Measurements from ENCODE around the gene FOXQ1. TPM values are rescaled to one million over a fixed set of nuclear protein-coding genes. Genes with fewer than 3 reads are reported as not detected.
"Not testable (repeated sequence)": the region's sequence is repeated elsewhere in the genome, so short reads cannot be mapped to it uniquely, and the experiment has no call there.

The FOXQ1 gene
- total and polyA plus RNA-seq, 2 experiments from 2014 or later, result not detected

GRCh38 chr6:1351381-1352008 lies 39.6 kb downstream of the FOXQ1 start:
- no peak for DNase-seq (ENCODE audit: low read depth in 1 of 2, low spot score in 1 of 2)
- no peak overlapping the region for H3K27ac ChIP-seq
- no peaks in the 10 kb centered on the region for H3K36me3 ChIP-seq
- TF ChIP-seq, protein P1, sequence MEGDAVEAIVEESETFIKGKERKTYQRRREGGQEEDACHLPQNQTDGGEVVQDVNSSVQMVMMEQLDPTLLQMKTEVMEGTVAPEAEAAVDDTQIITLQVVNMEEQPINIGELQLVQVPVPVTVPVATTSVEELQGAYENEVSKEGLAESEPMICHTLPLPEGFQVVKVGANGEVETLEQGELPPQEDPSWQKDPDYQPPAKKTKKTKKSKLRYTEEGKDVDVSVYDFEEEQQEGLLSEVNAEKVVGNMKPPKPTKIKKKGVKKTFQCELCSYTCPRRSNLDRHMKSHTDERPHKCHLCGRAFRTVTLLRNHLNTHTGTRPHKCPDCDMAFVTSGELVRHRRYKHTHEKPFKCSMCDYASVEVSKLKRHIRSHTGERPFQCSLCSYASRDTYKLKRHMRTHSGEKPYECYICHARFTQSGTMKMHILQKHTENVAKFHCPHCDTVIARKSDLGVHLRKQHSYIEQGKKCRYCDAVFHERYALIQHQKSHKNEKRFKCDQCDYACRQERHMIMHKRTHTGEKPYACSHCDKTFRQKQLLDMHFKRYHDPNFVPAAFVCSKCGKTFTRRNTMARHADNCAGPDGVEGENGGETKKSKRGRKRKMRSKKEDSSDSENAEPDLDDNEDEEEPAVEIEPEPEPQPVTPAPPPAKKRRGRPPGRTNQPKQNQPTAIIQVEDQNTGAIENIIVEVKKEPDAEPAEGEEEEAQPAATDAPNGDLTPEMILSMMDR (IDR thresholded peaks at IDR 0.05; ENCODE audit: low read depth, low read length), result no peak
- H3K9me3 ChIP-seq (ENCODE audit: low read depth), result no peaks in the 10 kb centered on the region
- no peak overlapping the region for H3K4me3 ChIP-seq
- peaks cover 7% of the 10 kb centered on the region for H3K27me3 ChIP-seq
- no peaks in the 10 kb centered on the region for H3K4me1 ChIP-seq (ENCODE audit: low read depth)

DNA sequence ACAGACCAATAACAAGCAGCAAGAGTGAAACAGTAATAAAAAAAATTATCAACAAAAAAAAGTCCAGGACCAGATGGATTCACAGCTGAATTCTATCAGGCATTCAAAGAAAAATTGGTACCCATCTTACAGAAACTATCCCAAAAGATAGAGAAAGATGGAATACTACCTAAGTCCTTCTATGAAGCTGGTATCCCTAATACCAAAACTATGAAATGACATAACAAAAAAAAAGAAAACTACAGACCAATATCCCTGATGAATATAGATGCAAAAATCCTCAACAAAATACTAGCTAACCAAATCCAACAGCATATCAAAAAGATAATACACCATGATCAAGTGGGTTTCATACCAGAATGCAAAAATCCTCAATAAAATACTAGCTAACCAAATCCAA lies 43.2 kb downstream of the FOXQ1 start:
- peaks cover 15% of the 10 kb centered on the region for H3K27me3 ChIP-seq
- not testable (repeated sequence) for H3K4me3 ChIP-seq; H3K27ac ChIP-seq; H3K36me3 ChIP-seq; H3K9me3 ChIP-seq (ENCODE audit: low read depth); DNase-seq (ENCODE audit: low read depth in 1 of 2, low spot score in 1 of 2); H3K4me1 ChIP-seq (ENCODE audit: low read depth)

GRCh38 chr6:1361717-1362116 lies 49.8 kb downstream of the FOXQ1 start:
- not testable (repeated sequence) for H3K27ac ChIP-seq; DNase-seq (ENCODE audit: low read depth in 1 of 2, low spot score in 1 of 2); H3K9me3 ChIP-seq (ENCODE audit: low read depth); H3K4me1 ChIP-seq (ENCODE audit: low read depth); H3K4me3 ChIP-seq; H3K36me3 ChIP-seq
- peaks cover 40% of the 10 kb centered on the region for H3K27me3 ChIP-seq

DNA sequence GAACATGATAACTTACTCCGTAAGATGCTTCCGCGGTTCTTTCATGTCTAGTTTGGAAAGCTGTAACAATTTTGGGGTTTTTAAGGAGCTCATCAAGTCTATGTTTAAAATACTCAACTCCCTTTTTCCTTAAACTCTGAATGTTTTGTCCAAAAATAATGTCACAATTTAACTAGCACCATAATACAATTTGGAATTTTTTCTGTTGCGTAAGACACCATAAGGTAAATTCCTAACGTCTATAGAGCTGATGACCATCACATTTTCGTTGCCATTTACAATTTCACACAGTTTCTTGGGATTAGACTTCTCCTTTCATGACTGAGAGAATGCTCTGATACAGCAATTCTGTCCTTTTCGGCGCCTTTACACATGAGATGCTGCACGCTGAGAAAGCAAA lies 50.7 kb downstream of the FOXQ1 start:
- no peaks in the 10 kb centered on the region for H3K36me3 ChIP-seq
- H3K9me3 ChIP-seq (ENCODE audit: low read depth), result no peaks in the 10 kb centered on the region
- H3K27me3 ChIP-seq, result peaks cover 48% of the 10 kb centered on the region
- TF ChIP-seq, protein P1 (IDR thresholded peaks at IDR 0.05; ENCODE audit: low read depth, low read length), result no peak
- H3K4me1 ChIP-seq (ENCODE audit: low read depth), result no peaks in the 10 kb centered on the region
- no peak overlapping the region for H3K27ac ChIP-seq
- H3K4me3 ChIP-seq, result no peak overlapping the region
- no peak for DNase-seq (ENCODE audit: low read depth in 1 of 2, low spot score in 1 of 2)

GRCh38 chr6:1363298-1363697 lies 51.4 kb downstream of the FOXQ1 start:
- H3K36me3 ChIP-seq, result no peaks in the 10 kb centered on the region
- TF ChIP-seq, protein P1 (IDR thresholded peaks at IDR 0.05; ENCODE audit: low read depth, low read length), result no peak
- H3K4me3 ChIP-seq, result no peak overlapping the region
- H3K4me1 ChIP-seq (ENCODE audit: low read depth), result no peaks in the 10 kb centered on the region
- no peak for DNase-seq (ENCODE audit: low read depth in 1 of 2, low spot score in 1 of 2)
- H3K9me3 ChIP-seq (ENCODE audit: low read depth), result no peaks in the 10 kb centered on the region
- no peak overlapping the region for H3K27ac ChIP-seq
- H3K27me3 ChIP-seq, result peaks cover 55% of the 10 kb centered on the region

GRCh38 chr6:1363729-1364572 lies 52.1 kb downstream of the FOXQ1 start:
- DNase-seq (ENCODE audit: low read depth in 1 of 2, low spot score in 1 of 2), result peak in 1 of 2 donors; percentile 25
- Histone ChIP-seq H3K4me1 (ENCODE audit: low read depth) (no peaks in the 10 kb centered on the region), H3K27ac (no peak overlapping the region), H3K36me3 (no peaks in the 10 kb centered on the region), H3K27me3 (peaks cover 58% of the 10 kb centered on the region), H3K9me3 (ENCODE audit: low read depth) (no peaks in the 10 kb centered on the region), H3K4me3 (no peak overlapping the region)
- TF ChIP-seq, protein P1 (IDR thresholded peaks at IDR 0.05; ENCODE audit: low read depth, low read length), result peak; percentile 19

Other genes starting within 250 kb of the FOXQ1 start
- gene FOXF2, start 77.5 kb downstream of the FOXQ1 start, total RNA-seq, result 0.09 TPM in 1 of 2 replicates, not detected in the other
- gene FOXF2, start 77.5 kb downstream of the FOXQ1 start, polyA plus RNA-seq, result 0.16 TPM in 2 replicates